GM21786 (cell line): Measurements from ENCODE around the gene ZNF564.
"Not testable (repeated sequence)": the region's sequence is repeated elsewhere in the genome, so short reads cannot be mapped to it uniquely, and the experiment has no call there.

Experiments
- ATAC-seq: cut with Tn5 transposase; IDR thresholded peaks from one replicate; pipeline ENCODE4 v1.9.1; 2021; ENCODE audit not compliant: unreplicated experiment

The ZNF564 gene

DNA sequence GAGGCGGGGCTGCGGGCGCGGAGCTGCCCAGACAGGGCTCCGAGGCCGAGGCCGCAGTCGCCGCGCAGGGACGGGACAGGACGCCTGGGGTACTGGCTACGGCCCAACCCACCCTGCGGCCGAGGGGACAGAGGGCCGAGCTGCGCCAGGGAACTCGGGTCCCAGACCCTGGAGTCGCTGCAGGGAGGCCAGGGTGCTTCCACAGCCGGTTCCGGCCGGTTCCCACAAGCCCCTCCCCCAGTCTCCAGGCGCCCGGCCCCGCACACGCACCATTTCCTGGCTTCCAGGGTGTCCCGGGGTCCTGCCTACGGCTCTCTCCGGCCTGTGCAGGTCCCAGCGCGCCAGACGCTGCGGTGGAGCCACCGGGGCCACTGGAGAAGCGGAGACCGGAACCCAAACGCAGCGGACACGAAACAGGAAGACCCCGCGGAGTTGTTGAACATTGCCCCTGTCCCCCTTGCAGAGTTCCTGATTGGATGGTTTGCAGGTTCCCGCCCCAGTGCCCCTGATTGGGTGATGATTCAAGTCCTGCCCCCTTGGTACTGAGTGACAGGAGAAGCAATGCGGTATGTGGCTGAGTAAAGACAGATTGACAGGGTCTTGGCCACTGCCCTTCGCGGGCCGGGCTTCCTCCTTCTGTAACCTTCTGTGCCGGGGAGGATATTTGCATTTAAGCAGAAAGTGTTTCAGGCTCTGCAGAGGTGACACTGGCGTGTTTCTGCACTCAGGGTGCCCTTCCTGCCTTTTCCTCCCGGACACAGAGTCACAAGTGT, at the start of gene ZNF564:
Gene ZNF564 (minus strand): TSS at position 423 of the 773 bp plus-strand sequence. CDS start 150 bp downstream, at position 273.
- ATAC-seq, result peak; percentile 98

DNA sequence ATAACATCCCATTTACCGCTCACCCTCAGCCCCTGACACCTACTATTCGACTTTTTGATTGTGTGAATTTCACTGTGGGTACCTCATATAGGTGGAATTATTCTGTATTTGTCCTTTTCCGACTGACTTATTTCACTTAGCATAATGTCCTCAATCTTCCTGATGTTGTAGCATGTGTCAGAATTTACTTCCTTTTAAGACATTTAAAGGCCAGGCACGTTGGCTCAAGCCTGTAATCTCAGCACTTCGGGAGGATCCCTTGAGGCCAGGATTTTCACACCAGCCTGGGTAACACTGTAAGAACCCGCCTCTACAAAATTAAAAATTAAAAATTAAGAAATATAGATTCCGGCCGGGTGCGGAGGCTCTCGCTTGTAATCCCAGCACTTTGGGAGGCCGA, 46.3 kb upstream of the ZNF564 start:
- no peak for ATAC-seq

DNA sequence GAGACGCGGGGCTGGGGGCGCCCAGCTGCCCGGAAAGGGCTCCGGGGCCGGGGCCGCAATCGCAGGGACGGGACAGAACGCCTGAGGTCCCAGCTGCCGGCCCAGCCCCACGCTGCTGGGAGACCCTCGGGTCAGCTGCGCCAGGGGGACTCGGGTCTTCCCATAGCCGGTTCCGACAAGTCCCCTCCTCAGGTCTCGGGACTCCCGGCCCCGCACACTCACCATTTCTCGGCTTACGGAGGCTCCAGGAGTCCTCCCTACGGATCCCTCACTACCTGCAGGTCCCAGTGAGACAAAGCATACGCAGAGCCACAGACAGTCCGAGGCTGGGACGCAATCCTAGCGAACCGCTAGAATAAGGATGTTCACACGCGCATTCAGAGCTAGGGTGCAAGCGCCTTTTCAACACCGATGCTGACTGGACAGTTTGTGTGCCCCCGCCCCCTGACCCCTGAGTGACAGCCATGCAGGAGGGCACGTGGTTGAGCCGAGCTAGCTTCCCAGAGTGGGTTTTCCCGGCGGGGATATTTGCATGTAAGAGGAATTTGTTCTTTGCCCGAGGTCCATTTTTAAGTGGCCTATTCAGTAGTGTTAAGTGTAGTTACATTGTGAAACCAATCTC, 45.8 kb upstream of the ZNF564 start:
- ATAC-seq, result no peak

DNA sequence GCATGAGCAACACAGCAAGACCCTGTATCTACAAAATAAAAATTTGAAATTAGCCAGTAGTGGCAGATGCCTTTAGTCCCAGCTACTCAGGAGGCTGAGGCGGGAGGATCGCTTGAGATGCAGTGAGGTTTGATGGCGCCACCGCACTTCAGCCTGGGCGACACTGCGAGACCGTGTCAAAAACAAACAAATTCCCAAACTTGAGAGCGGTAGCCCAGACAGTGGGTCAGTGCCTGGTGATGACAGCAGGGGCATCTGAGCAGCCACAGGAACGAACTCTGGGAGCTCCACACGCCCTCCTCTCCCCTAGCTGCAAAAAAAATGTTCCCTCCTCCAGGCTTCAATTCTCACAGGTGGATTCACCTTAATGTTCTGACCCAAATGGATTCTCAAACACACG, 45.2 kb upstream of the ZNF564 start:
- ATAC-seq, result no peak

DNA sequence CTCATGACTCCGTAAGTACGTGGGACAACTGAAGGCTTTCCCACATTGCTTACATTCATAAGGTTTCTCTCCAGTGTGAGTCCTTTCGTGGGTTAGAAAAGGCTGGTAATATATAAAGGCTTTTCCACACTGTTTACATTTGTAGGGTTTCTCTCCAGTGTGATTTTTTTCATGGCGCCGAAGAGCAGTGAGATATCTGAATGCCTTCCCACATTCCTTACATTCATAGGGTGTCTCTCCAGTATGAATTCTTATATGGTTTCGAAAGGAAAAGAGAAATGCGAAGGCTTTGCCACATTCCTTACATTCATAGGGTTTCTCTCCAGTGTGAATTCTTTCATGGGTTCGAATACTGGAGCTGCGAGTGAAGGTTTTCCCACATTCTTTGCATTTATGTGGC, 29.8 kb upstream of the ZNF564 start:
- no peak for ATAC-seq

DNA sequence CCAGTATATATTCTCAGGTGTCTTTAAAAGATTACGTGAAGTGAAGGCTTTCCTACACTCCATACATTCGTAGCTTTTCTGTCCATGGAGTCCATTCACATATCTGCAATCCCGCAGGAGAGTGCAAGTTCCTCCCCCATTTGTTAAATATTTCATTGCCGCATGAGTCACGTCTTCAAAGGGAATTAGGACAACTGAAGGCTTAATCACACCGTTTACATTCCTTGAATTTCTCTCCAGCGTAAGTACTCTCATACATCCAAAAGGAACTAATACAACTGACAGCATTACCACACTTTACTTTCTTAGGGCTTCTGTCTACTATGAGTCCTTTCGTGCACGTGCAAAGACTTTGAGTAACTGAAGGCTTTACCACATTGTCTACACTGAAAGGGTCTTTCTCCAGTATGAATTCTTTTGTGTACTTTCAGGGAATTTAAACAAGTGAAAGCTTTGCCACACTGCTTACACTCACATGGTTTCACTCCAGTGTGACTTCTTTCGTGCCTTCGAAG, 29.0 kb upstream of the ZNF564 start:
- no peak for ATAC-seq

DNA sequence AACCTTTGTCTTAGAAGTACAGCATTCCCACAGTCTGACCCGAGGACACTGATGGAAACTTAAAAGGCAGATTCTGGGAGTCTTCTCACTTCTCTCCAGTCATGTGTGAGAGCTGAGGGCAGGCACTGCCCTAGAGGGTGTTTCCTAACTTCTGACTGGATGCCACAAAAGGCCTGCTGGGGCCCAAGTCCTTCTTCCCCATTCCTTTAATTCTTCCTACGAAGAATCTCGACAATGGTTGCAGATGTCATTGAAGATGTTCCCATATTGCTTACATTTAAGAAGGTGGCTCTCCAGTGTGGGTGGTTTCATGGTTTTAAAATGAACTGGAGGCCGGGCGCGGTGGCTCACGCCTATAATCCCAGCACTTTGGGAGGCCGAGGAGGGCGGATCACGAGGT, 27.4 kb upstream of the ZNF564 start:
- no peak for ATAC-seq

DNA sequence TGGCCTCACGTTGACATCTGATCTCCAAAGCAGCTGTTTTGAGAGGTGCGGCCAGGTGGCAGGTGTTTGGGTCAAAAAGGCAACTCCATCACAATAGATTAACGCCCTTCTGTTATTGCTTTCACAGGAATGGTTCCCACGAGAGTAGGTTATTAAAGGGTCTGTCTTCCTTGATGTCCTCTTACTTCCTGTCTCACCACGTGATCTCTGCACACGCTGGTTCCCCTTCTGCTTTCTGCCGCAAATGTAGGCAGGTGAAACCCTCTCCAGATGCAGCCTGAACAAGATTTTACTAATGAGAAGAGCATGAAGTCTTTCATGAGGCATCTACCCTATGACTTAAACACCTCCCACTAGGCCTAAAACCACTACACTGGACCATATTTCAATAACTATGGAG, 22.8 kb upstream of the ZNF564 start:
- no peak for ATAC-seq

DNA sequence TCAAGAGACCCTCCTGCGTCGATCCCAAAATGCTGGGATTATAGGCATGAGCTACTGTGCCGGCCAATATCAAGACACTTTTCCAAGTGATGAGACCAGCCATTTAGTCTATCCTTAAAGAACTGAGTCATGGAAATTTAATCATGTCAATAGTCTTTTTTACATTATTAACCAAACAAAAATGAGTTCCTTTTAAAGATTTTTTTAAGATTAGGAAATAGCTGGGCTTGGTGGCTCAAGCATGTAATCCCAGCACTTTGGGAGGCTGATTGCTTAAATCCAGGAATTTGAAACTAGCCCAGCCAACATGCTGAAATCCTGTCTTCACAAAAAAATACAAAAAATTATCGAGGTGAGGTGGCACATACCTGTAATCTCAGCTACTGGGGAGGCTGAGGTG, 16.7 kb upstream of the ZNF564 start:
- ATAC-seq, result no peak

DNA sequence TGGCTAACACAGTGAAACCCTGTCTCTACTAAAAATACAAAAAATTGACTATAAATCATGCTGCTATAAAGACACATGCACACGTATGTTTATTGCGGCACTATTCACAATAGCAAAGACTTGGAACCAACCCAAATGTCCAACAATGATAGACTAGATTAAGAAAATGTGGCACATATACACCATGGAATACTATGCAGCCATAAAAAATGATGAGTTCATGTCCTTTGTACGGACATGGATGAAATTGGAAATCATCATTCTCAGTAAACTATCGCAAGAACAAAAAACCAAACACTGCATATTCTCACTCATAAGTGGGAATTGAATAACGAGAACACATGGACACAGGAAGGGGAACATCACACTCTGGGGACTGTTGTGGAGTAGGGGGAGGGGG, 15.1 kb upstream of the ZNF564 start:
- not testable (repeated sequence) for ATAC-seq

DNA sequence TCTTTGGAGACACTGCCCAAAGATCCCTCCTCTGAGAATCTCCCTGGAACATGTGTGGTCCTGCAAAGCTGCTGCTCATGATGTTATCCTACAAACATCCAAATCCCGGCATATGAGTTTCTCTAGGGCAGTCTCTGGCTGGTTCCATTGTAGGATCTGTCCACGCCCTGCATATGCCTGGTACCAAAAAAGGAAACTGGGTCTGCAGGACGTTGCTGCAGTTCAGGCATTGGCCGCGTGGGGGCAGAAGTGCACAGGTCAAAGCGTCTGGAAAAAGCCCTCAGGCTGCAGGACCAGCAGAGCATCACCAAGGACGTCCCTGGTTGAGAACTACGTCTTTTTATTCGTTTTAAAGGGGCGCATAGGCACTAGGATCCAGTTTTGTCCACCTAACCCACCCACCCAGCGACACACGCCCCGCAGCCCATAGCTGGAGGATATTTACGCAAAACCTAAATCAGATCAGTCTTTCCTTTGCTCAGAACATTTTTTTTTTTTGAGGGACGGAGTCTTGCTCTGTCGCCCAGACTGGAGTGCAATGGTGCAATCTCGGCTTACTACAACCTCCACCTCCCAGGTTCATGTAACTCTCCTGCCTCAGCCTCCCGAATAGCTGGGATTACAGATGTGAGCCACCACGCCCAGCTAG, 12.9 kb upstream of the ZNF564 start:
- peak; percentile 43 for ATAC-seq

DNA sequence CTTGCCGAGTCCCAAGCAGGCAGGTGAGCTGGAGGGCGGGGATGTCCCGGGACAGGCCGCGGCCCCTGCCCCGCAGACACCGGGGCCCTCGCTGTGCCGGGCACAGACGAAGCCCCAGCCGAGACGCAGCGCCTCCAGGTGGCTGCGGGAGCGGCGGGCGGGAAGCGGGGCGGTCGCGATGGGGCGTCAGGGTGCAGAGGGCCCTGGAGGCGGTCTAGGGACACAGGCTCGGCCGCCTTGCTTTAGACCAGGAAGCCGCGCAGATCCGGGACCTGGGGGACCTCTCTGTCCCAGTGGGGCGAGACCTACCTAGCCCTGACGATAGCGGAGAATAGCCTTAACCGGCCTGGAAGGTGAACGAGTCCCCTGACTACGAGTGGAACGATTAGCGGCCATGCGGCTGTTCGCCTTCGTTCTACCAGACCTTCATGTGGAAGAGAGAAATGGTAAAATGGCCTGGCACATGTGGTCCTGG, 4.2 kb upstream of the ZNF564 start:
- ATAC-seq, result no peak

DNA sequence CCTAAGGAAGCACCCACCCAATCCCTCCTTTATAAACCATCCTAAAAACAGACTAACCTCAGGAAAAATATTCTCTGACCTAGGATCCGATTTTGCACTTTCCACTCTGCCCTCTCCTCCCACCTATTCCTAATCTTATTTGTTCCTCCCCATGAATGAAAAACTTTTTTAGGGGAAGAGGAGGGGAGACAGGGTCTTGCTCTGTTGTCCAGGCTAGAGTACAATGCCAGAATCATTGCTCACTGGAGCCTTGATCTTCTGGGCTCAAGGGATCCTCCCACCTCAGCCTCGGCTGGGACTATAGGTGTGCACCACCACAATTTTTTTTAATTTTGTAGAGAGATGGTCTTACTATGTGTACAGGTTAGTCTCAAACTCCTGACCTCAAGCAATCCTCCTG, 4.4 kb downstream of the ZNF564 start:
- no peak for ATAC-seq

DNA sequence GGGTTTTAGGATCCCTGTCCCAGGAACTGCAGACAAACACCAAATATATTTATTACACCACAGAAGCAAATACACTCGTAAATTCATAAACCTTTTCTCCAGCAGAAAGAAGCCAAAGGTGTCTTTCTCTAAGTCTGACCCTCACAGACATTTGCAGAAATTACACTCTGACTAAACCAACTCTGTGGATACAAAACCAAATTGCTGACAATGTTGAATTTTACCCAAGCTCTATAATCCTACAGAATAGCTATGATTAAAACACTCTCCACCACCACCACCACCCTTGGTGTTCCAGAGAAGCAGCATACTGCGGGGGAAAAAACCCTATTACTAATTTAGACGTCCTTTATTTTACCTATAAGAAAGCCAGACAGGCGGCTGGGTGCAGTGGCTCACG, 5.2 kb downstream of the ZNF564 start:
- ATAC-seq, result no peak

DNA sequence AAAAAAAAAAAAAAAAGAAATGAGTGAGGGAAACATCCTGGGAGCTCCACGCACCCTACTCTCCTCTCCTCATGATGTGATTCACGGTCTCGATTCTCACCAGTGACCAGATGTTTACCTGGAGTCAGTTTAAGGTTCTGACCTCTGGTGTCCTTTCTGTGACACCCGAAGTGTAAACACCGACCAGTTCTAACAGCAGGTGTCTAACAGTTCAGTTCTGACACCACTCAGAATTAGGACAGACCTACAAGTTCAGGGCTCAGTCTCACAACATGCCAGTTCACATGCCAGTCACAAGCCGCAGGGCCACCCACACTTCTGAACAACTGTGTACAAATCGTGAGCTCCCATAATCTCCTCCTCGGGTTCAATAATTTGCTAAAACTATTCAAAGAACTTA, 6.0 kb downstream of the ZNF564 start:
- no peak for ATAC-seq

DNA sequence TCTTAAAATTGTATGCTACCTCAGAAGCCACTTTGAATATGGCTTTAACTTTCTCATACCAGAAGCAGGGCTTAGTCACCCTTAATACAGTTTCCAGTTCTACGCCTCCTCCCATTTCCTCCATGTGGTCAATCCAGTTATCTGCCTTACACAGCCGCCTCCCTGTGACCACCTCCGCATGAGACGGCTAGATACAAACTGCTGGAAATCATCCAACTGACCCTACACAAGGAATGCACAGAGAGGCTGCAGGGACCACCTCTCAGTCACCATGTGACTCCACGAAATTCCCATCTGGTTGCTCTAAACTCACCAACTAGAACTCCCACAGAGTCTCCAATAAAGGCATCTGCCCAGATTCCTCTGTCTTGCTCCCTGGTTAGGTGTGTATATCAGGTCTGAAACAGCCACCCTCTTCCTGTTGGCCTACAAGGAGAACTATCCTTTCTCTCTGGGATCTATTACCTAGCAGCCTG, 6.8 kb downstream of the ZNF564 start:
- ATAC-seq, result no peak

DNA sequence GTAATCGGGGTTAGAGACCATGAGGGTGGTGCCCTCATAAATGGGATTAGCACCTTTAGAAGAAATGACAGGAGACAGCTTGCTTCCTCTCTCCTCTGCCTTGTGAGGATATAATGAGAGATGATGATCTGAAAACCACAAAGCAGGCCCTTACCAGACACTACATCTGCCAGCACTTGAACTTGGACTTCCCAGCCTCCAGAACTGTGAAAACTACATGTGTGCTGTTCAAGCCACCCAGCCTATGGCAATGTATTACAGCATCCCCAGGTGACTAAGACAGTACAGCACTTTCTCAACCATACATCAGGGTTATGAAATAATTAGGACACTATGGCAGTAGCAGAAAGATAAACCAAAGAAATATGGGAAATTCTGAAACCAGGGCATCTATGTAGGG, 7.4 kb downstream of the ZNF564 start:
- no peak for ATAC-seq

DNA sequence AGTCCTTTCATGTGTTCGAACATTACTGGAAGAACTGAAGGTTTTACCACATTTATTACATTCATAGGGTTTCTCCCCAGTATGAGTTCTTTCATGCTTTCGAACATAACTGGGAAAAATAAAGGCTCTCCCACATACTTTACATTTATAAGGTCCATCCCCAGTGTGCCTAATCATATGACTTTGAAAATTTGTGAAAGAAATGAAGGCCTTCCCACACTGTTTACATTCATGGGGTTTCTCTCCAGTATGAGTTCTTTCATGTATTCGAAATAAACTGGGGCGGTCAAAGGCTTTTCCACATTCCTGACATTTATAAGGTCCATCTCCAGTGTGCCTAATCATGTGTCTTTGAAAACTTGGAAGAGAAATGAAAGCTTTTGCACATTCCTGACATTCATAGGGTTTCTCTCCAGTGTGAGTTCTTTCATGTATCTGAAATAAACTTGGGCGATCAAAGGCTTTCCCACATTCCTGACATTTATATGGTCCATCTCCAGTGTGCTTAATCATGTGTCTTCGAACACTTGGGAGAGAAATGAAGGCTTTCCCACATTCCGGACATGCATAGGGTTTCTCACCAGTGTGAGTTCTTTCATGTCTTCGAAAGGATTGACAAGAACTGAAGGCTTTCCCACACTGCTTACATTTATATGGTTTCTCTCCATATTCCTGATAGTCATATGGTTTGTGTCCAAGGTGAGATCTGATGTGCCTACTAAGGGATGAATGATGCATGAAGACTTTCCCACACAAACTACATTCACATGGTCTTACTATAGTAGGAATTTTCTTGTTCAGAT, 24.0 kb downstream of the ZNF564 start:
- no peak for ATAC-seq

DNA sequence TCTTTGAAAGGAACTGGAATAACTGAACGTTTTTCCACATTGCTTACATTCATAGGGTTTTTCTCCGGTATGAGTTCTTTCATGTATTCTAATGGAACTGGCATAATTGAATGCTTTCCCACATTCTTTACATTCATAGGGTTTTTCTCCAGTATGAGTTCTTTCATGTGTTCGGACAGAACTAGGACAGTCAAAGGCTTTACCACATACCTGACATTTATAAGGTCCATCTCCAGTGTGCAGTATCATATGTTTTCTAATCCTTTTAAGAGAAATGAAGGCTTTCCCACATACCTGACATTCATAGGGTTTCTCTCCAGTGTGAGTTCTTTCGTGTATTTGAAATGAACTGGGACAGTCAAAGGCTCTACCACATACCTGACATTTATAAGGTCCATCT, 24.7 kb downstream of the ZNF564 start:
- no peak for ATAC-seq

DNA sequence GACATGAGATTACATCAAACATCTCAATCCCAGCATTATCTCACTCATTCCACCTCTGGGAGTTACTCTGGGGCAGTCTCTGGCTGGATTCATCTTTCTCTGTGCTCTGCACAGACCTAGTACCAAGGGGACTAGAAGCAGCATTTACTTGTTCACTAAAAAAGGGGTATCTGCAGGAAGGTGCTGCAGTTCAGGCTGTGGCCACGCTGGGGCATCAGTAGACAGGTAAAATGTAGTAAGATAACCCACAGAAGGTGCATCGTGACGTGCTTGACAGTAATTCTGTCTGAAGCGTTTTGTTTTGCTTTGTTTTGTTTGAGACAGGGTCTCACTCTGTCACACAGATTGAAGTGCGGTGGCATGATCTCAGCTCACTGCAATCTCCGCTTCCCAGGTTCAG, 29.3 kb downstream of the ZNF564 start:
- no peak for ATAC-seq

DNA sequence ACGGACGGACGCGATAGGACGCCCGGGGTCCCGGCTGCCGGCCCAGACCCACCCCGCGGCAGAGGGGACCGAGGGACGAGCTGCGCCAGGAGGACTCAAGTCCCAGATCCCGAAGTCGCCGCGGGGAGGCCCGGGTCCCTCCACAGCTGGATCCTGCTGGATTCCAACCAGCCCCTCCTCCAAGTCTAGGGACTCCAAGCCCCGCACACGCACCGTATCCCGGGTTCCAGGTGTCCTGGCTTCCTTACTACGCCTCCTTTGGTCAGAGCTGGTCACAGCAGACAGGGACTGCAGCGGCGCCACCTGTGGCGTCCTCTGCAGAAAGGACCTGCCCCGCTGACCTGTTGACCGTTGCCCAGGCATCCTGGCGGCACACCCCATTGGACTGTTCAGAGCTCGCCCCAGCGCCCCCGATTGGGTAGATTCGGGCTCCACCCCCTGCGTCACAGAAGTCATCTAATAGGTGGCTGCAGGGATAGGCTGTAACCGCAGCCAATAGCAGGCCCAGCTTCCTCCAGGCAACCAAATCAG, 37.7 kb downstream of the ZNF564 start:
- ATAC-seq, result no peak
